Endothelial cell of umbilical vein (primary cell): ENCODE data around the gene SLC44A5. TPM values are rescaled to one million over a fixed set of nuclear protein-coding genes. Genes with fewer than 3 reads are reported as not detected.

ENCODE experiments used
- BruUV-seq: library from RNA; stranded (reverse); fragments of 400-500 nt; replicated peaks from 2 replicates; lab custom pipeline; 2021; lab: Mats Ljungman, UMichigan
- CTCF ChIA-PET: fragments of 300-600, 350-600 bp; sonication (Branson Sonifier 250); formaldehyde crosslinking; loops from one replicate; lab custom pipeline; 2021; ENCODE audit warnings: antibody characterized with exemption, inconsistent platforms; lab: Charles Lee
- POLR2A ChIA-PET: fragments of 300-600, 350-600 bp; sonication (Branson Sonifier 250); formaldehyde crosslinking; loops from one replicate; lab custom pipeline; 2021; ENCODE audit warnings: antibody characterized with exemption, inconsistent platforms; lab: Charles Lee
- DNase-seq: peaks from one replicate; pipeline ENCODE4 v3.0.0-alpha.2; 2011; ENCODE audit warnings: low read depth, low spot score
- FAIRE-seq: peaks from 2 replicates; lab custom pipeline; 2011; peaks lifted over from hg19 to GRCh38; lab: Jason Lieb, UNC
- H2AFZ ChIP-seq: 2 replicates; pipeline ENCODE4 v1.6.0; 2012; ENCODE audit warnings: low read depth, low read length, control low read depth, inconsistent platforms
- H3K27ac ChIP-seq: 2 replicates; pipeline ENCODE4 v1.5.1; 2011; ENCODE audit warnings: low read depth, mild to moderate bottlenecking, control low read depth, low read length, moderate library complexity; ENCODE audit not compliant: insufficient read depth
- H3K27me3 ChIP-seq, 2 experiments: 2 replicates each; pipeline versions ENCODE4 v1.6.0 to v1.6.1; 2011; ENCODE audit warnings: low read length in 2 of 2, mixed read lengths in 1 of 2; ENCODE audit not compliant: control insufficient read depth in 2 of 2, insufficient read depth in 2 of 2
- H3K36me3 ChIP-seq, 2 experiments: 2 replicates in 1 of 2; 3 replicates in 1 of 2; pipeline ENCODE4 v1.5.1; 2011; ENCODE audit warnings: low read length in 2 of 2, mild to moderate bottlenecking in 1 of 2, moderate library complexity in 1 of 2; ENCODE audit not compliant: control insufficient read depth in 2 of 2, insufficient read depth in 2 of 2; ENCODE audit errors: extremely low read depth in 1 of 2
- H3K4me1 ChIP-seq: 3 replicates; pipeline ENCODE4 v1.5.1; 2011; ENCODE audit warnings: mild to moderate bottlenecking, low read length; ENCODE audit not compliant: control insufficient read depth, insufficient read depth; ENCODE audit errors: extremely low read depth
- H3K4me2 ChIP-seq: 2 replicates; pipeline ENCODE4 v1.6.1; 2011; ENCODE audit warnings: low read length, control low read depth, mixed read lengths; ENCODE audit not compliant: insufficient read depth
- H3K4me3 ChIP-seq, 3 experiments: fragments of 200-600 bp in 1 of 3; sonication (generic), shearing (Covaris generic) in 1 of 3; replicated peaks in 1 of 3; 2 replicates each; pipeline ENCODE4 v1.5.1; 2011 to 2016; ENCODE audit warnings: control low read depth in 3 of 3, low read length in 3 of 3, mild to moderate bottlenecking in 2 of 3, inconsistent platforms in 1 of 3, low read depth in 1 of 3, moderate library complexity in 1 of 3; ENCODE audit not compliant: insufficient read depth in 1 of 3
- H3K79me2 ChIP-seq: 2 replicates; pipeline ENCODE4 v1.6.0; 2012; ENCODE audit warnings: low read length, inconsistent platforms; ENCODE audit not compliant: control insufficient read depth, insufficient read depth
- H3K9ac ChIP-seq: replicated peaks from 2 replicates; pipeline ENCODE3; 2011; ENCODE audit warnings: low read length, control low read depth; ENCODE audit not compliant: insufficient read depth; ENCODE audit errors: extremely low read depth
- H3K9me1 ChIP-seq: replicated peaks from 3 replicates; pipeline ENCODE4 v1.6.0; 2011; ENCODE audit warnings: mild to moderate bottlenecking, low read length; ENCODE audit not compliant: control insufficient read depth, insufficient read depth; ENCODE audit errors: extremely low read depth
- H3K9me3 ChIP-seq: replicated peaks from 2 replicates; pipeline ENCODE4 v1.5.1; 2012; ENCODE audit warnings: low read length, inconsistent platforms; ENCODE audit not compliant: control insufficient read depth, insufficient read depth
- H4K20me1 ChIP-seq: replicated peaks from 2 replicates; pipeline ENCODE3; 2011; ENCODE audit warnings: mild to moderate bottlenecking, low read length; ENCODE audit not compliant: control insufficient read depth, insufficient read depth; ENCODE audit errors: extremely low read depth
- EZH2 ChIP-seq: IDR thresholded peaks from 2 replicates; pipeline ENCODE4 v1.6.1; 2012; ENCODE audit warnings: borderline replicate concordance, low read depth, mild to moderate bottlenecking, moderate library complexity, low read length, inconsistent platforms; ENCODE audit not compliant: severe bottlenecking
- FOS ChIP-seq: IDR thresholded peaks from 2 replicates; pipeline ENCODE4 v1.6.1; 2011; ENCODE audit warnings: mild to moderate bottlenecking, low read length, moderate library complexity, borderline replicate concordance; ENCODE audit not compliant: insufficient read depth
- GATA2 ChIP-seq: IDR thresholded peaks from 2 replicates; pipeline ENCODE4 v1.7.0; 2011; ENCODE audit warnings: low read depth, mild to moderate bottlenecking, moderate library complexity, mixed read lengths, low read length; ENCODE audit not compliant: insufficient read length, insufficient read depth
- JUN ChIP-seq: IDR thresholded peaks from 2 replicates; pipeline ENCODE4 v1.6.1; 2011; ENCODE audit warnings: borderline replicate concordance, low read depth; ENCODE audit not compliant: insufficient read length, insufficient read depth
- MYC ChIP-seq: IDR thresholded peaks from one replicate; pipeline ENCODE4 v1.6.1; 2011; ENCODE audit warnings: mild to moderate bottlenecking, low read depth, low read length
- POLR2A ChIP-seq: IDR thresholded peaks from 2 replicates; pipeline ENCODE4 v1.6.1; 2012; ENCODE audit warnings: low read depth, mild to moderate bottlenecking, control low read depth, low read length
- POLR2AphosphoS5 ChIP-seq: IDR thresholded peaks from 2 replicates; pipeline ENCODE4 v1.6.1; 2012; ENCODE audit warnings: low read depth, mild to moderate bottlenecking, control low read depth, low read length, moderate library complexity; ENCODE audit not compliant: insufficient read depth
- dilution Hi-C: fragments of 300-500 bp; cut with MboI; formaldehyde crosslinking; loops from one replicate; pipeline ENCODE4 v1.15.0; 2019; ENCODE audit warnings: low sequenced_read_pairs; ENCODE audit not compliant: extremely low pct_ligation_motif_present
- intact Hi-C: fragments of 100-400 bp; cut with micrococcal nuclease; formaldehyde crosslinking; loops from one replicate; pipeline ENCODE4 v1.10.0; 2022
- polyA plus RNA-seq, 4 experiments: library from polyadenylated mRNA; depleted of rRNA in 3 of 4; stranded (reverse) in 3 of 4; unstranded in 1 of 4; fragments of >200 nt; gene quantifications; 2 replicates each; pipeline versions ENCODE4 v1.2.1 to v1.2.3, GENCODE V29; 2011 to 2012; ENCODE audit warnings: missing spikeins in 1 of 4
- total RNA-seq: library from RNA; stranded (reverse); gene quantifications from 2 replicates; pipeline ENCODE4 v1.2.3, GENCODE V29; 2021
- TF ChIP-seq, protein P1 (sequence below), 2 donors: IDR thresholded peaks; 1 replicate in 1 of 2; 2 replicates in 1 of 2; pipeline ENCODE4 v1.5.1; 2011; ENCODE audit warnings: low read length in 2 of 2, mild to moderate bottlenecking in 2 of 2, moderate library complexity in 2 of 2, control low read depth in 1 of 2, inconsistent platforms in 1 of 2, low read depth in 1 of 2; ENCODE audit not compliant: insufficient read depth in 1 of 2; ENCODE audit errors: extremely low read depth in 1 of 2
- TF ChIP-seq, protein P2 (sequence below): IDR thresholded peaks from 2 replicates; pipeline ENCODE4 v1.6.1; 2011; ENCODE audit not compliant: insufficient read depth, insufficient read length

The SLC44A5 gene
- total and polyA plus RNA-seq, 2 donors (not counting 3 experiments of a cell fraction or from before 2014, with no cell fraction given), result 1.6 to 3.2 TPM

DNA sequence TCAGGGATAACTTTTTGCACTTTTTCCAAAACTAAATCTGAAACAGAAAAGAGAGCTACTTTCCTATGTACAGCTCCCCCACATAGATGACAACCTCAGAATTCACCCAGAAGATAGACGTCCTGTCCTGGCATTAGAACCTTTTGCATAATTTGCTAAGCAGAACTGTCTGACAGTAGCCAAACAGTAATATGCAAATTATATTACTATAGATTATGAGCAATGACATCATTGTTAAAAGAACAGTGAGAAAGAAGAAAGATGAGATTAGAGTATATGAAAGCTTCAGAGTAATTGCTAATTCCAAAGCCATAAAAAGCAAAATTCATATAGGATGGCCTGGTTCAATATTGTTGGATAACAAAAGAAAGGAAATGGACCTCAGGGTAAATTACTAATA lies 43.7 kb downstream of the SLC44A5 start:
- Histone ChIP-seq H3K9me1 (no peaks in the 10 kb centered on the region), H3K4me1 (no peaks in the 10 kb centered on the region), H3K27me3 (no peaks in the 10 kb centered on the region), H3K9me3 (no peaks in the 10 kb centered on the region), H3K36me3 (no peaks in the 10 kb centered on the region), H3K27ac (no peak overlapping the region), H2AFZ (no peak overlapping the region), H4K20me1 (no peaks in the 10 kb centered on the region), H3K4me3 (no peak overlapping the region), H3K4me2 (no peak overlapping the region), H3K79me2 (no peaks in the 10 kb centered on the region), H3K9ac (no peak overlapping the region)
- dilution Hi-C loops, result no loop called here
- no TSS peak for BruUV-seq
- DNase-seq, result no peak
- CTCF ChIA-PET, result interaction anchor here (1.5 to 1.6 kb wide), 2 partner anchors 15 to 301 kb away, joined by 3 to 4 read pairs; no protein-coding TSS in a partner anchor
- POLR2A ChIA-PET, result no interaction called here
- intact Hi-C loops, result no loop called here
- TF ChIP-seq EZH2 (no peak), JUN (no peak), GATA2 (no peak), FOS (no peak), POLR2AphosphoS5 (no peak), POLR2A (no peak), MYC (no peak)
- TF ChIP-seq, protein P1, sequence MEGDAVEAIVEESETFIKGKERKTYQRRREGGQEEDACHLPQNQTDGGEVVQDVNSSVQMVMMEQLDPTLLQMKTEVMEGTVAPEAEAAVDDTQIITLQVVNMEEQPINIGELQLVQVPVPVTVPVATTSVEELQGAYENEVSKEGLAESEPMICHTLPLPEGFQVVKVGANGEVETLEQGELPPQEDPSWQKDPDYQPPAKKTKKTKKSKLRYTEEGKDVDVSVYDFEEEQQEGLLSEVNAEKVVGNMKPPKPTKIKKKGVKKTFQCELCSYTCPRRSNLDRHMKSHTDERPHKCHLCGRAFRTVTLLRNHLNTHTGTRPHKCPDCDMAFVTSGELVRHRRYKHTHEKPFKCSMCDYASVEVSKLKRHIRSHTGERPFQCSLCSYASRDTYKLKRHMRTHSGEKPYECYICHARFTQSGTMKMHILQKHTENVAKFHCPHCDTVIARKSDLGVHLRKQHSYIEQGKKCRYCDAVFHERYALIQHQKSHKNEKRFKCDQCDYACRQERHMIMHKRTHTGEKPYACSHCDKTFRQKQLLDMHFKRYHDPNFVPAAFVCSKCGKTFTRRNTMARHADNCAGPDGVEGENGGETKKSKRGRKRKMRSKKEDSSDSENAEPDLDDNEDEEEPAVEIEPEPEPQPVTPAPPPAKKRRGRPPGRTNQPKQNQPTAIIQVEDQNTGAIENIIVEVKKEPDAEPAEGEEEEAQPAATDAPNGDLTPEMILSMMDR (IDR thresholded peaks at IDR 0.05; ENCODE audit: extremely low read depth in 1 of 2, insufficient read depth in 1 of 2, low read depth in 1 of 2, low read length in 2 of 2), result no peak
- TF ChIP-seq, protein P2, sequence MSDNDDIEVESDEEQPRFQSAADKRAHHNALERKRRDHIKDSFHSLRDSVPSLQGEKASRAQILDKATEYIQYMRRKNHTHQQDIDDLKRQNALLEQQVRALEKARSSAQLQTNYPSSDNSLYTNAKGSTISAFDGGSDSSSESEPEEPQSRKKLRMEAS, result no peak
- no peak for FAIRE-seq
